Measurements from ENCODE around the gene CYP1A1. TPM values are rescaled to one million over a fixed set of nuclear protein-coding genes. Genes with fewer than 3 reads are reported as not detected.

CYP1A1 gene
- total RNA-seq, 1 donor from 2014 or later = 7.0 TPM

GRCh38 chr15:74722591-74722990, 2.7 kb downstream of the CYP1A1 start:
- H3K27me3 Mint-ChIP-seq (ENCODE audit: unreplicated experiment) = peaks cover 10% of the 10 kb centered on the region
- H3K4me3 Mint-ChIP-seq (ENCODE audit: unreplicated experiment) = no peak overlapping the region

GRCh38 chr15:74716651-74717050, 8.7 kb downstream of the CYP1A1 start:
- Mint-ChIP-seq H3K4me1 (ENCODE audit: unreplicated experiment) (no peaks in the 10 kb centered on the region), H3K27me3 (ENCODE audit: unreplicated experiment) (peaks cover 4% of the 10 kb centered on the region), H3K27ac (ENCODE audit: unreplicated experiment) (no peak overlapping the region), H3K9me3 (ENCODE audit: unreplicated experiment) (no peaks in the 10 kb centered on the region), H3K36me3 (ENCODE audit: low read depth, unreplicated experiment) (peaks cover 9% of the 10 kb centered on the region), H3K4me3 (ENCODE audit: unreplicated experiment) (no peak overlapping the region)
- DNase-seq (ENCODE audit: low spot score) = no peak
- no peak for TF ChIP-seq CTCF (IDR thresholded peaks at IDR 0.05; ENCODE audit: unreplicated experiment)

More at GRCh38 chr15:74722591-74722990, 2.7 kb downstream of the CYP1A1 start:
- Mint-ChIP-seq H3K27ac (ENCODE audit: unreplicated experiment) (peak overlapping the region; percentile 10), H3K36me3 (ENCODE audit: low read depth, unreplicated experiment) (peaks cover 19% of the 10 kb centered on the region), H3K9me3 (ENCODE audit: unreplicated experiment) (no peaks in the 10 kb centered on the region), H3K4me1 (ENCODE audit: unreplicated experiment) (peaks cover 20% of the 10 kb centered on the region)
- no peak for DNase-seq (ENCODE audit: low spot score)
- TF ChIP-seq CTCF (IDR thresholded peaks at IDR 0.05; ENCODE audit: unreplicated experiment) = no peak

- TF ChIP-seq CTCF (IDR thresholded peaks at IDR 0.05; ENCODE audit: unreplicated experiment) = no peak
- peaks cover 4% of the 10 kb centered on the region for H3K4me1 Mint-ChIP-seq (ENCODE audit: unreplicated experiment)
- no peak overlapping the region for H3K4me3 Mint-ChIP-seq (ENCODE audit: unreplicated experiment)
- DNase-seq (ENCODE audit: low spot score) = no peak
- H3K9me3 Mint-ChIP-seq (ENCODE audit: unreplicated experiment) = no peaks in the 10 kb centered on the region
- H3K27me3 Mint-ChIP-seq (ENCODE audit: unreplicated experiment) = no peaks in the 10 kb centered on the region
- H3K27ac Mint-ChIP-seq (ENCODE audit: unreplicated experiment) = no peak overlapping the region
- H3K36me3 Mint-ChIP-seq (ENCODE audit: low read depth, unreplicated experiment) = no peaks in the 10 kb centered on the region
Observed at GRCh38 chr15:74712311-74712710, 13.0 kb downstream of the CYP1A1 start.

GRCh38 chr15:74710319-74711094, 14.8 kb downstream of the CYP1A1 start:
- Mint-ChIP-seq H3K4me1 (ENCODE audit: unreplicated experiment) (peaks cover 4% of the 10 kb centered on the region), H3K4me3 (ENCODE audit: unreplicated experiment) (peak overlapping the region; percentile 54), H3K9me3 (ENCODE audit: unreplicated experiment) (no peaks in the 10 kb centered on the region), H3K27me3 (ENCODE audit: unreplicated experiment) (no peaks in the 10 kb centered on the region), H3K36me3 (ENCODE audit: low read depth, unreplicated experiment) (no peaks in the 10 kb centered on the region), H3K27ac (ENCODE audit: unreplicated experiment) (no peak overlapping the region)
- TF ChIP-seq CTCF (IDR thresholded peaks at IDR 0.05; ENCODE audit: unreplicated experiment) = no peak
- no peak for DNase-seq (ENCODE audit: low spot score)

- peaks cover 4% of the 10 kb centered on the region for H3K4me1 Mint-ChIP-seq (ENCODE audit: unreplicated experiment)
- no peaks in the 10 kb centered on the region for H3K27me3 Mint-ChIP-seq (ENCODE audit: unreplicated experiment)
- no peaks in the 10 kb centered on the region for H3K36me3 Mint-ChIP-seq (ENCODE audit: low read depth, unreplicated experiment)
- H3K27ac Mint-ChIP-seq (ENCODE audit: unreplicated experiment) = no peak overlapping the region
- no peak for TF ChIP-seq CTCF (IDR thresholded peaks at IDR 0.05; ENCODE audit: unreplicated experiment)
- no peaks in the 10 kb centered on the region for H3K9me3 Mint-ChIP-seq (ENCODE audit: unreplicated experiment)
- DNase-seq (ENCODE audit: low spot score) = no peak
- H3K4me3 Mint-ChIP-seq (ENCODE audit: unreplicated experiment) = peak overlapping the region; percentile 54
Observed at GRCh38 chr15:74709892-74710291, 15.4 kb downstream of the CYP1A1 start.
